Measurements from ENCODE around the gene BCL7A. TPM values are rescaled to one million over a fixed set of nuclear protein-coding genes. Genes with fewer than 3 reads are reported as not detected.

Gene BCL7A
- total RNA-seq, 4 donors from 2014 or later, result 18.3 to 27.2 (median 22.7) TPM

DNA sequence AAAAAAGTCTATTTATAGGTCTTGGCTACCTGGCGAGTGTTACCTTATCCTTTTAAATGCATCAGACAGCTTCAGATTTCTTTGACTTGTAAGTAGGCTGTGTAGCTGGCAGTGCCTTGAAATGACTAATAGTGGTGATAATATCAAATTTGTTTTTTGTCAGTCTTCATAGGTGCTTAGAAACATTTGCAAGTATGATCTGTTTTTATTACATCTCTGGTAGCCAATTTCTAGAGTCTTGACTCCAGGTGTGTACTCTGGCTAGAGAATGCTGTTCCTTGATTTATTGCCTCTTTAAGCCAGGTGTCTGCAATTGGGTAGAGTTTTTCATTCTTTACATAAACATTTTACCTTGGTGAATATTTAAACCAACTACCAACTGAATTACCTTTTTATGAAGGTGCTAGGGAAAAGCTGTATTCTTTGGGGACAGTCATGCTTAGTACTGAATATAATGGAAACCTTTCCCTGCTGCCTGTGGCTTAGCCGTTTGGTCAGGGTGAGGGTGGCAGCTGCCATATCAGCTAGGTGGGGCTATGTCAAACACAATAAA, 89.5 kb downstream of the BCL7A start:
- DNase-seq, result no peak
- 63 to 67% methylated on average over 2 of the region's 2 CpGs for WGBS, 2 donors
- Histone ChIP-seq H3K9me3 (no peaks in the 10 kb centered on the region), H3K27me3 (no peaks in the 10 kb centered on the region), H3K4me3 (replicated peaks in 1 of 3) (no peak overlapping the region), H3K27ac (peak overlapping the region; percentile 14 to 22 (median 17)), H3K4me1 (peaks cover 52 to 61% of the 10 kb centered on the region in 2 donors), H3K36me3 (no peaks in the 10 kb centered on the region)
- TF ChIP-seq, protein P1, sequence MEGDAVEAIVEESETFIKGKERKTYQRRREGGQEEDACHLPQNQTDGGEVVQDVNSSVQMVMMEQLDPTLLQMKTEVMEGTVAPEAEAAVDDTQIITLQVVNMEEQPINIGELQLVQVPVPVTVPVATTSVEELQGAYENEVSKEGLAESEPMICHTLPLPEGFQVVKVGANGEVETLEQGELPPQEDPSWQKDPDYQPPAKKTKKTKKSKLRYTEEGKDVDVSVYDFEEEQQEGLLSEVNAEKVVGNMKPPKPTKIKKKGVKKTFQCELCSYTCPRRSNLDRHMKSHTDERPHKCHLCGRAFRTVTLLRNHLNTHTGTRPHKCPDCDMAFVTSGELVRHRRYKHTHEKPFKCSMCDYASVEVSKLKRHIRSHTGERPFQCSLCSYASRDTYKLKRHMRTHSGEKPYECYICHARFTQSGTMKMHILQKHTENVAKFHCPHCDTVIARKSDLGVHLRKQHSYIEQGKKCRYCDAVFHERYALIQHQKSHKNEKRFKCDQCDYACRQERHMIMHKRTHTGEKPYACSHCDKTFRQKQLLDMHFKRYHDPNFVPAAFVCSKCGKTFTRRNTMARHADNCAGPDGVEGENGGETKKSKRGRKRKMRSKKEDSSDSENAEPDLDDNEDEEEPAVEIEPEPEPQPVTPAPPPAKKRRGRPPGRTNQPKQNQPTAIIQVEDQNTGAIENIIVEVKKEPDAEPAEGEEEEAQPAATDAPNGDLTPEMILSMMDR (IDR thresholded peaks at IDR 0.05), result no peak
- TF ChIP-seq POLR2A (IDR thresholded peaks at IDR 0.05), result no peak
- intact Hi-C loops (cut with DNase I), result no loop called here

Other genes with a start within 250 kb of the BCL7A start
- 100 to 1,000 TPM in 1 of 4 donors, 10 to 100 TPM in 3; 22.8 to 105 (median 69.9) TPM for gene RHOF, start 228.2 kb upstream of the BCL7A start, total RNA-seq
- gene SETD1B, start 217.9 kb upstream of the BCL7A start, total RNA-seq, result 10 to 100 TPM in 3 of 4 donors, 1 to 10 TPM in 1; 7.3 to 16.5 (median 11.7) TPM
- gene HPD, start 163.0 kb upstream of the BCL7A start, total RNA-seq, result 1 to 10 TPM in 1 of 4 donors, under 1 TPM in 2, not detected in 1; 0.39 to 1.2 (median 0.78) TPM
- 100 to 1,000 TPM in 2 of 4 donors, 10 to 100 TPM in 2; 67.9 to 149 (median 97.4) TPM for gene PSMD9, start 133.1 kb upstream of the BCL7A start, total RNA-seq
- gene CFAP251, start 103.3 kb upstream of the BCL7A start, total RNA-seq, result 10 to 100 TPM; 17.7 to 27.0 (median 23.7) TPM
- gene MLXIP, start 56.9 kb downstream of the BCL7A start, total RNA-seq, result 10 to 100 TPM; 34.0 to 70.1 (median 46.2) TPM
- gene IL31, start 152.3 kb downstream of the BCL7A start, total RNA-seq, result not detected
- gene LRRC43, start 161.2 kb downstream of the BCL7A start, total RNA-seq, result 10 to 100 TPM in 1 of 4 donors, 1 to 10 TPM in 3; 2.7 to 11.4 (median 5.3) TPM
- under 1 TPM in 2 of 4 donors, not detected in 2; 0.11 to 0.13 TPM for gene B3GNT4, start 181.8 kb downstream of the BCL7A start, total RNA-seq
- 10 to 100 TPM; 48.4 to 66.0 (median 55.4) TPM for gene DIABLO, start 204.2 kb downstream of the BCL7A start, total RNA-seq
- gene VPS33A, start 244.6 kb downstream of the BCL7A start, total RNA-seq, result 10 to 100 TPM; 14.3 to 16.4 (median 16.1) TPM